Kidney (tissue), 14 donors: ENCODE results near the gene REV3L. TPM values are rescaled to one million over a fixed set of nuclear protein-coding genes. Genes with fewer than 3 reads are reported as not detected.
A peak's percentile ranks its signal among the peaks of the same experiment; 100 is the strongest.

Source experiments
- DNase-seq, 5 donors: peaks; one replicate each; pipeline ENCODE4 v3.0.0-alpha.2; 2013 to 2020
- FAIRE-seq: peaks from 2 replicates; lab custom pipeline; 2012; peaks lifted over from hg19 to GRCh38; lab: Jason Lieb, UNC
- H3K27ac ChIP-seq, 2 donors: one replicate each; pipeline ENCODE4 v1.7.0; 2013; ENCODE audit warnings: low read depth in 2 of 2, low read length in 2 of 2, inconsistent platforms in 1 of 2
- H3K27me3 ChIP-seq: one replicate; pipeline ENCODE4 v1.7.1; 2013; ENCODE audit warnings: low read length, inconsistent platforms; ENCODE audit not compliant: control insufficient read depth, insufficient read depth
- H3K36me3 ChIP-seq, 3 donors: one replicate each; pipeline versions ENCODE4 v1.7.0 to v1.7.1; 2013; ENCODE audit warnings: low read length in 3 of 3, control low read depth in 1 of 3, inconsistent platforms in 1 of 3; ENCODE audit not compliant: insufficient read depth in 3 of 3, control insufficient read depth in 2 of 3
- H3K4me1 ChIP-seq, 3 donors: one replicate each; pipeline versions ENCODE4 v1.7.0 to v1.7.1; 2013; ENCODE audit warnings: low read length in 3 of 3, inconsistent platforms in 1 of 3, low read depth in 1 of 3; ENCODE audit not compliant: control insufficient read depth in 2 of 3, insufficient read depth in 2 of 3
- H3K4me3 ChIP-seq, 3 donors: one replicate each; pipeline versions ENCODE4 v1.7.0 to v1.8.1; 2013; ENCODE audit warnings: low read length in 3 of 3, control low read depth in 1 of 3, inconsistent platforms in 1 of 3
- H3K9ac ChIP-seq, 3 donors: one replicate each; pipeline versions ENCODE4 v1.7.0 to v1.7.1; 2013; ENCODE audit warnings: low read length in 3 of 3, control low read depth in 1 of 3, inconsistent platforms in 1 of 3
- H3K9me3 ChIP-seq, 3 donors: one replicate each; pipeline versions ENCODE4 v1.7.0 to v1.7.1; 2013; ENCODE audit warnings: low read length in 3 of 3, control low read depth in 1 of 3, inconsistent platforms in 1 of 3; ENCODE audit not compliant: control insufficient read depth in 2 of 3, insufficient read depth in 1 of 3
- intact Hi-C: fragments of 100-400 bp; cut with DNase I; formaldehyde crosslinking; loops from one replicate; pipeline ENCODE4 v1.11.1; 2022
- polyA plus RNA-seq: library from polyadenylated mRNA; stranded (reverse); fragments of 350-450 nt; fragmentation: Illumina TruSeq; extraction: RNeasy Lipid Tissue Mini Kit (QIAGEN cat#74804); gene quantifications from one replicate; pipeline ENCODE4 v1.2.3, GENCODE V29; 2014; ENCODE audit warnings: low read depth, low replicate concordance; ENCODE audit not compliant: insufficient read depth
- total RNA-seq: library from RNA; stranded (reverse); fragmentation: NEBNext Ultra II Directional; extraction: Animal tissue kit (Norgen Biotek cat#: 25700); gene quantifications from one replicate; pipeline ENCODE4 v1.2.1, GENCODE V29; 2021
- TF ChIP-seq, protein P1 (sequence below): IDR thresholded peaks from 3 replicates; pipeline ENCODE4 v1.5.1; 2012; ENCODE audit warnings: mild to moderate bottlenecking, moderate library complexity, borderline replicate concordance; ENCODE audit not compliant: insufficient read depth; ENCODE audit errors: extremely low read depth
- donor health status: control.
- donor health status: control.
- donor health status: control.
- donor health status: control.
- donor health status: control.
- donor health status: DM: yes; HTN: yes; CAD: no.
- donor health status: Normal renal cell carcinoma (clear cell type).

Gene REV3L
- total and polyA plus RNA-seq, 2 donors from 2014 or later = 4.4 to 30.0 TPM

DNA sequence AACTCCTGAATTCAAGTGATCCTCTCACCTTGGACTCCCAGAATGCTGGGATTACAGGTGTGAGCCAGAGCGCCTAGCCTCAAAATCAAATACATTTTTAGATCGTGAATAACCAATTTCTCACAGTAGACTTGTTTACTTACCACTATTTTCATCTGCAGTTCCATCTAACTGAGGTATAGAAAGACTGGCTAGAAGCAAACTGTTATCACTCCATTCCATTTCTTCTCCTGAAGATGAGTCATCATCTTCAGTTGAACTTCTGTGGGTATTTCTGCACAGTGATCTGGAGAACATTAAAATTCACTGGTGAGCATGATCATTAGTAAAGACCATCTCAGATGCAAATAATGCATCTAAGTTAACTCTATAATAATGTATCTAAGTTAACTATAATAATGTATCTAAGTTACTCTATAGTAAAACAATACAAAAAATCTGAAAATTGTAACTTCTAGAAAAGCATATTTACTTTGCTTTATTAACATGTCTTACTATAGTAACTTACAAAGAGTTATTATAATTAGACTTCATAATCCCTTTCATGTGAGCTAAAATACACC is 105.4 kb downstream of the REV3L start:
- FAIRE-seq (peak; percentile 29), DNase-seq (no peak)
- no peaks in the 10 kb centered on the region for H3K27me3 ChIP-seq
- peaks cover 2 to 21% (median 5%) of the 10 kb centered on the region in 3 donors for H3K36me3 ChIP-seq
- intact Hi-C loops = no loop called here
- no peak overlapping the region for H3K9ac ChIP-seq
- TF ChIP-seq, protein P1, sequence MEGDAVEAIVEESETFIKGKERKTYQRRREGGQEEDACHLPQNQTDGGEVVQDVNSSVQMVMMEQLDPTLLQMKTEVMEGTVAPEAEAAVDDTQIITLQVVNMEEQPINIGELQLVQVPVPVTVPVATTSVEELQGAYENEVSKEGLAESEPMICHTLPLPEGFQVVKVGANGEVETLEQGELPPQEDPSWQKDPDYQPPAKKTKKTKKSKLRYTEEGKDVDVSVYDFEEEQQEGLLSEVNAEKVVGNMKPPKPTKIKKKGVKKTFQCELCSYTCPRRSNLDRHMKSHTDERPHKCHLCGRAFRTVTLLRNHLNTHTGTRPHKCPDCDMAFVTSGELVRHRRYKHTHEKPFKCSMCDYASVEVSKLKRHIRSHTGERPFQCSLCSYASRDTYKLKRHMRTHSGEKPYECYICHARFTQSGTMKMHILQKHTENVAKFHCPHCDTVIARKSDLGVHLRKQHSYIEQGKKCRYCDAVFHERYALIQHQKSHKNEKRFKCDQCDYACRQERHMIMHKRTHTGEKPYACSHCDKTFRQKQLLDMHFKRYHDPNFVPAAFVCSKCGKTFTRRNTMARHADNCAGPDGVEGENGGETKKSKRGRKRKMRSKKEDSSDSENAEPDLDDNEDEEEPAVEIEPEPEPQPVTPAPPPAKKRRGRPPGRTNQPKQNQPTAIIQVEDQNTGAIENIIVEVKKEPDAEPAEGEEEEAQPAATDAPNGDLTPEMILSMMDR = no peak
- H3K4me1 ChIP-seq = no peaks in the 10 kb centered on the region
- H3K4me3 ChIP-seq = no peak overlapping the region
- H3K27ac ChIP-seq = no peak overlapping the region
- no peaks in the 10 kb centered on the region for H3K9me3 ChIP-seq

DNA sequence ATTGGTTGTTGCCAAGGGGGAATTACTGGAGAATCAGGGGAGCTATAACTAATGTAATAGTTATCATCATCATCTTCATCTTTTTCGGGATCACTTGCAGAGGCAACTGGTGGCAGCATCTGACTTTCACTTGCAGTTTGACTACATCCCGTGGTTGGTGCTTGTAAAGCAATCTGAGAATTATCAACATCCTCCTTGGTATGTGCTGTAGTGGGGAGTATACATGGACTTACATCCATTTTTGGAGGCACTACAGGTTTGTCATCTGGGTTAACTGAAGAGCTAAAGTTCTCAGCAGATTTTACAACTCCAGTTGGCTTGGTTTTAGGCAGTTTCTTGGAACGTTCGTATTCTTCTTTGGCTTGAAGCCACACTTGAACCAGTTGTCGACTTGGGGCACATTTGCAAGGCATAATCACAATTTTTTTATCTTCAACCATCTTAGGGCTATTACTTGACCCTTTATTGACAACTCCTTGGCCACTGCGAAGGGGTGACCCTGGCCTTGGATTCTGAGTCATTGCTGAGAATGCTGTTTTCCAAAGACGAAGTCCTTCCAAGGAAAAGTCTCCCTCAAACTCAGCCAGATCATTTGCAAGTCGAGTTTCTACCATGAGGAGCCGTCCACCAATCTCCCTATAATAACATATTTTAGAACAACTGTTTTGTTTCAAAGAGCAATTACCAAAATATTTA is 115.5 kb downstream of the REV3L start:
- H3K9ac ChIP-seq = no peak overlapping the region
- DNase-seq = no peak
- H3K36me3 ChIP-seq = peaks cover 4 to 8% (median 4%) of the 10 kb centered on the region in 3 donors
- H3K9me3 ChIP-seq = no peaks in the 10 kb centered on the region
- FAIRE-seq = no peak
- no peak overlapping the region for H3K27ac ChIP-seq
- TF ChIP-seq, protein P1 = no peak
- H3K27me3 ChIP-seq = no peaks in the 10 kb centered on the region
- no peaks in the 10 kb centered on the region for H3K4me1 ChIP-seq
- intact Hi-C loops = no loop called here
- H3K4me3 ChIP-seq = no peak overlapping the region

DNA sequence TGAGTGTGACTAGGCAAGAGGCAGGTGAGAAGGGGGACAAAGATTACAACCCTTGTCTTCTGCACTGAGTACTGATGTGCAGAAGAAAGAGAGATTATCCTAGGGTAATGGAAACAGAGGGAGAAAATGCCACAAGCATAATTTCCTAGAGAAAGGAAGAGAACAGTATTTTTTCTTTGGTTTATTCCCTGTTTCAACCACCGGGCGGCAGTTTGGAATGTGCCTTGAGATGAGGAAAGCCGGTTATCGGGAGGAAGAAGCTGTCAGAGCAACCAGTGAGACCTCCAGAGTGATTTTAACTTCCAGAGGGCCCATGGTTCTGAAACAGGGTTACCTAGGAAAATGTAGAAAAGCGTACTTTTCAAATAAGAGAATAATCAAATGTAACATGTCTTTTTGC is 121.4 kb downstream of the REV3L start:
- DNase-seq (peak in 3 of 5 donors; percentile 31 to 80 (median 53)), FAIRE-seq (no peak)
- no peaks in the 10 kb centered on the region for H3K9me3 ChIP-seq
- intact Hi-C loops = no loop called here
- no peak overlapping the region for H3K4me3 ChIP-seq
- TF ChIP-seq, protein P1 = peak; percentile 47
- no peak overlapping the region for H3K9ac ChIP-seq
- peaks cover 0 to 4% (median 0%) of the 10 kb centered on the region in 3 donors for H3K36me3 ChIP-seq
- H3K27ac ChIP-seq = no peak overlapping the region
- peaks cover 0 to 8% (median 0%) of the 10 kb centered on the region in 3 donors for H3K4me1 ChIP-seq
- H3K27me3 ChIP-seq = no peaks in the 10 kb centered on the region
